ENCODE data around the gene CDH1.

The CDH1 gene

GRCh38 chr16:68732042-68732680 is 4.9 kb upstream of the CDH1 start:
- DNase-seq = no peak

GRCh38 chr16:68732741-68733399 is 4.2 kb upstream of the CDH1 start:
- no peak for DNase-seq

GRCh38 chr16:68733570-68733969 is 3.5 kb upstream of the CDH1 start:
- DNase-seq = no peak

DNA sequence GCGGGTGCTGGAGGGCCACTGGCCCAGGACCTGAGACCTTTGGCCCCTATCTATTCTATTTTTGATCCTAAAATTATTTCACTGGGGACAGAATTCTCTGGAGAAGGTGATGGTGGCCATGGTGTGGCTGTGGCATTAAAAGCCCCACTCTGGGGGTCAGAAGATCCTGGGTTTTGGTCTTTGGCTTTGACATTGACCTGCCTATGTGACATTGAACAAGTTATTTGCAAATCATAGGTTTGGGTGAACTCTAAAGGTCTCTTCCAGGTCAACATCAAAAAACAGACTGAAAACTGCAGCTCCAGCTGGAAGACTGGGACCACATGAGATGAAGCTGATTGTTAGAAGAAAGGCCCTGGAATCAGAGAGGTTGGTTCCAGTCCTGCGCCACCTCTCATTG is 2.3 kb upstream of the CDH1 start:
- DNase-seq = no peak

DNA sequence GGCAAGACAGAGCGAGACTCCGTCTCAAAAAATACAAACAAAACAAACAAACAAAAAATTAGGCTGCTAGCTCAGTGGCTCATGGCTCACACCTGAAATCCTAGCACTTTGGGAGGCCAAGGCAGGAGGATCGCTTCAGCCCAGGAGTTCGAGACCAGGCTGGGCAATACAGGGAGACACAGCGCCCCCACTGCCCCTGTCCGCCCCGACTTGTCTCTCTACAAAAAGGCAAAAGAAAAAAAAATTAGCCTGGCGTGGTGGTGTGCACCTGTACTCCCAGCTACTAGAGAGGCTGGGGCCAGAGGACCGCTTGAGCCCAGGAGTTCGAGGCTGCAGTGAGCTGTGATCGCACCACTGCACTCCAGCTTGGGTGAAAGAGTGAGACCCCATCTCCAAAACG is 531 bp upstream of the CDH1 start:
- DNase-seq = no peak

- no peak for DNase-seq
Measured at GRCh38 chr16:68737730-68738629, 888 bp downstream of the CDH1 start.

GRCh38 chr16:68739964-68740627 is 3.0 kb downstream of the CDH1 start:
- DNase-seq = no peak

DNA sequence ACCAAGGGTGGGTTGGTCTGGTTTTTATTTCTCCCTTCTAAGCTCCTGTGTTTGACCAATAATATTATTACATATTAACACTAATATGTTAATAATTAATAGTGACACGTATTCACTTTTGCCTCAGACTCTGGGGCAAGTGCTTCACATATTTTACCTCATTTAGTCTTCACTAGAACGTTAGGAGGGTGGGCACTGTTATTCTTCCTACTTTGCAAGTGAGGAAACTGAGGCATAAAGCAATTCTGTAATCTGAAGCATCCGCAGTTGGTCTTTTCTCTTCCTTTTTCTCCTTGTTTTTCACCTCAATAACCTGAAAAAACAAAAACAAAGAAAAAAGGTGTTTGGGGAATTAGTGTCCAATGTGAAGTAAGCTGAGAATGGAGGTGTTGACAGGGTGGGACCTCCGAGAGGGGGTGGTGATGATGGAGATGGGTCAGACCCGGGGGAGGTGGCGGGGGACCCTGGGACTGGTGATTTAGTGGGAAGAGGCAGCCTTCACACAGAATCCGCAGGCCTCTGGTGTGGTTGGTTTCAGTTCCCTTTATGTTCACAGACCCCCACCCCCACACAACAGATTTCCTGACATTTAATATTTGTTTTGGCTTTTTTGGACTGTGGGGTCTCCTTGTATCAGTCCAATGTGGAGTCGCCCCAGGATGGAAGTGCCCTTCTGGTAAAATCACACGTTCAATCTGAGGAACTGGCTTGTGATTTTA is 3.7 kb downstream of the CDH1 start:
- no peak for DNase-seq

DNA sequence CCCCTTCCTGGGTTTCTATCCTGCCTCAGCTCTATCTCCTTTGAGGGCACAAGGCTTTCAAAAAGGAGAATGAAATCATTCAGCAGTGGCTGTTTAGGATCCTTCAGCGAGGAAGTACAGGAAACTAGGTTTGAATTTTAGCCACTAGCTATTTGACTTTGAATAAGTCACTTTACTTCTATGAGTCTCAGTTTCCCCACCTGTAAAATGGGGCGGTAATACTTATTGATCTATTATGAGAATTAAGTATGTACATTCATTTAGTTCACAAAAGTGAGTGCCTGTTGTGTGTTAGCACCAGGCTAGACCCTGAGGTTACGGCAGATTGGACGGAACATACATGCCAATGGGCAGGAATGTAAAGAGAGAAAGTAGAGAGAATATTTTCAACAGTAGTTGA is 6.6 kb downstream of the CDH1 start:
- DNase-seq = no peak

- DNase-seq = no peak
Measured at GRCh38 chr16:68744744-68745280, 7.7 kb downstream of the CDH1 start.

DNA sequence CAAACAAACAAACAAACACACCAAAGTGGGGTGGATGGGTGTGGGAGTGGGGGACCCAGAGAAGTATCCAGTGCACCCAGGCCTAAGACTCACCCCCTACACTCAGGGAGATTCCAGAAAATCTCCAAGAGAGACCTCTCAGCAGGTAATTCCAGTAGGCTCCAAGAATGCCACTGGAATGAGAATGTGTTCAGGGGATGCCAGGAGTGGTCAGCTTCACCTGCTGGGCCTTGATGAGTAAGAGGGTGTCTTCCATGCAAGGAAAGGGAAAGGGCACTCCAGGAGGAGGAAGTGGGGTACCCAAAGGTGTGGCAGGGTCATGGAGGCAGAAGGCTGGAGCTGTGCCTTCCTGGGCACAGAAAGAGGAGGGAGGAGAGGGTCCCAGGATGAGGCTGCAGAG is 9.9 kb downstream of the CDH1 start:
- no peak for DNase-seq

DNA sequence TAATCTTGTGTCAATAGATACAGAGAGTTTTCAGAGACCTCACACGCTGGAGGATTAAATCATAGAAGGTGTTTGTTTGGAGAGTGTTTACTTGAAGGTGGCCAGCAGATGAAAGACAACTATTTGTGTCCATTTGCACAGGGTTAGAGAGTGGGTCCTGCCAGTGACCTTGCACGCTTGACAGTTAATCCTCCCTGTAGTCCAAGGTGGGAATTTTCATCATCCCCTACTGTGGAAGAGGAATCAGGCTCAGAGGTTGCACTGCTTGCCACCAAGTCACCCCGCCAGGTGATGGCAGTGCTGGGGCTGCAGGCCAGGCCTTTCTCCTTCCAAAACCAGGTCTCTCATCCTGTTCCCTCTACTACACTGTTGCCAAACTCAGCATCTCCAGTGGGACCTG is 12.3 kb downstream of the CDH1 start:
- DNase-seq = no peak

DNA sequence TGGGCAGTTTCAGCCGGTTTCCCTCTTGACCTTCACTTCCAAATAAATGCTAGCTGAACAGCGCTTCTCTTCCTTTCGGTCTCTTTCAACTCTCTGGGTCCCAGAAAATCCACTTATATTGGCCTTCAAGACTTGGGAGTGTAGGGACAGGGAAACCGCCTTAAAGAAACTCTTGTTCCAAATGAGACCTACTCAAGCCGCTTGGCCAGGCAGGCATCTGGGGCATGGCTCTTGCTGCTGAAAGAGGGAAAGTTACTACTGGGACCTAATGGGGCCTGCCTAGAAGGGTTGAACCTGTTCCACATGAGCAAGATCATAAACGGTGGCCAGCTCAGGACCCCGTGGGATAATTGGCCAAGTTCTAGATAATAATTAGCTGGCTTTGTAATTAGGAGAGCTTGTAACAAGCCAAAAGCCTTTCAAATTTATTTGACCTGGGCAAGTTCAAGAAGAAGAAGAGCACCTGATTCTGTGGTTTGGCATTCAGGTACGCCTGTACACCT is 13.2 kb downstream of the CDH1 start:
- no peak for DNase-seq

- DNase-seq = no peak
Measured at GRCh38 chr16:68751160-68751559, 14.1 kb downstream of the CDH1 start.

- no peak for DNase-seq
Measured at GRCh38 chr16:68752602-68753001, 15.5 kb downstream of the CDH1 start.

DNA sequence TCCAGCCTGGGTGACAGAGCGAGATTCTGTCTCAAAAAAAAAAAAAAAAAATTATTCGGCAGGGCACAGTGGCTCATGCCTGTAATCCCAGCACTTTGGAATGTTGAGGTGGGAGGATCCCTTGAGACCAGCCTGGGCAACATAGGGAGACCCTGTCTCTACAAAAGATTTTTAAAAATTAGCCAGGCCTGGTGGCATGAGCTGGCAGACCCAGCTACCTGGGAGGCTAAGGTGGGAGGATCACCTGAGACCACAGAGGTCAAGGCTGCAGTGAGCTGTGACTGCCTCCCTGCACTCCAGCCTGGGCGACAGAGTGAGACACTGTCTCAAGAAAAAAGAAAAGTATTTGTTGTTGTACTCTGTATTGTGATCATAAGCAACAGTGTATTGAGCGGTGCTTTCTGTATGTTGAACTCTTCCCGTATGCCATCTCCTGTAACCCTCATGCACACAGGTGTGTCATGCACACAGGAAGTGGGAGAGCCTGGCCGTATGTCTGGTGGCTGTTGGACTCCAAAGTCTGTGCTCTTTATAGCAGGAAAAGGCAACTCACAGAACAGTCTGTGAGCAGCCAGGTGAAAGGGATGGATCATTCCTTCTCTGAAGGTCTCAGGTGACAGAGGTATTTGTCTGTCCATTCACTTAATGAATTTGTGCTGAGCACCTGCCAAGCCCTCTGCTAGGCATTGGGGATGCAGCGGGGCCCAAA is 17.1 kb downstream of the CDH1 start:
- DNase-seq = no peak

DNA sequence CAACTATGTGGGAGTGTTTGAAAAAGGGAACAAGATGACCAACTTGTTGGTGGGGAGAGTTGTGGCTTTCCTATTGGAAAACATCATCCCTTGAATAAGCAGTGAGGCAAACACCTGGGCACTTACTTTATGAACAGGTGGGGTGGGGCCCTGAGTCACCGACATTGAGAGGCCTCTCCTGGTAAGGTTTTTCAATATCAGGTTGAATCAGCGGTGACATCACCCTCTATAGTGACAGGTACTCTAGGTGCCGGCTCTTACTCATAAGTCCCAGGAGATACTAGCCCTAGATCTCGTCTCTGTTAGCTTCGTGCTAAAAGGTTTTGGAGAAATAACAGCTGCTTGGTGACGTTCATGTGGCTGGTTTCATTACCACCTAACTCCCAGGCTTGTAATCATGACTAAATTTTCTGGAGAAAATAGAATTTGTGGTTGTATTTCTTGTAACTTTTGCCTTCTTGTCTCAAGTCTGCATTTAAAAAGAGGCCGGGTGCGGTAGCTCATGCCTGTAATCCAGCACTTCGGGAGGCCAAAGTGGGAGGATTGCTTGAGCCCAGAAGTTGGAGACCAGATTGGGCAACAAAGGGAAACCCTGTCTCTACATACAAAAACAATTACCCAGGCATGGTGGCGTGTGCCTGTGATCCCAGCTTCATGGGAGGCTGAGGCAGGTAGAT is 19.3 kb downstream of the CDH1 start:
- DNase-seq = no peak

DNA sequence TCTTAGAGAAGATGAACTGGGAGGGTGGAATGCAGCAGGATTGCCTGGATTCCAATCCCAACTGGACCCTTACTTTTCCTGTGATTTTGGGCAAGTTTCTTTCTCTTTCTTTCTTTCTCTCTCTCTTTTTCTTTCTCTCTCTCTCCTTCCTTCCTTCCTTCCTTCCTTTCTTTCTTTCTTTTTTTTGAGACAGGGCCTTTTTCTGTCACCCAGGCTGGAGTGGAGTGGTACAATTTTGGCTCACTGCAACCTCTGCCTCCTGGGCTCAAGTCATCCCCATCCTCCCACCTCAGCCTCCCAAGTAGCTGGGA is 20.5 kb downstream of the CDH1 start:
- DNase-seq = no peak

- DNase-seq = no peak
Measured at GRCh38 chr16:68759062-68759461, 22.0 kb downstream of the CDH1 start.

DNA sequence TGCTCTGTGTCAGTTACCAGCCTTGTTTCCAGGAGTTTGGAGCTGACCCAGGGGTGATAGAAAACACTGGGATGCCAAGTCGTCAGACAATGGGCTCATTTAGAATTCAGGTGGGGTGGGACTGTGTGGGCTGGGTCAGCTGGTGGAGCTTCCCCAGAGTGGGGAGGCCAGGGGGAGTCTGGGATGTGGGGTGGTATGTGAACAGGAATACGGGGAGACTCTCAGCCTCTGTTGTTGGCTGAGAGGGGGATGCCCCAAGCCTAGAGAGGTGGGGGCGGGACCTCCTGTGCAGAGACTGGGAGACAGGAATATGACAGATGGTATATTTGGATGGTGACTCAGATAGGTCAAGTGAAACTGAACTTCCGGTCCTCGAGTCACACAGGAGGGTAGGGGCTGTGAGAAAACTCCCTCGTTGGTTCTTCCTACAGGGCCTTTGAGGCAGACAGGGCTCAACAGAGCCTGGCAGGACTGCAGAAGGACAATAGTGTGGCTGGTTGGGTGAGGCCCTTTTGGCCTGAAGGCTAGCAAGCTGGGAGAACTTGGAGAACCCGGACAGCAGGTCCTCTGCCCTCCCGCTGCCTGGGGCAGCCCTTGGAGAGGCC is 23.7 kb downstream of the CDH1 start:
- no peak for DNase-seq

Measured in activated naive CD4-positive, alpha-beta T cell (primary cell).